HCT116 (cell line): ENCODE measurements around the gene EEA1. TPM values are rescaled to one million over a fixed set of nuclear protein-coding genes. Genes with fewer than 3 reads are reported as not detected.

ENCODE experiments used
- ATAC-seq: fragments of 200-7000 bp; cut with Tn5 transposase; 2 replicates; pipeline ENCODE4 v1.9.1; 2020; ENCODE audit warnings: mild to moderate bottlenecking, moderate library complexity
- BruUV-seq: library from RNA; stranded (reverse); fragments of 400-500 nt; replicated peaks from 2 replicates; lab custom pipeline; 2021; lab: Mats Ljungman, UMichigan
- CTCF ChIA-PET: fragments of 300-600 bp; sonication (Branson Sonifier 250); formaldehyde crosslinking; loops from one replicate; lab custom pipeline; 2021; ENCODE audit warnings: antibody characterized with exemption; lab: Charles Lee
- POLR2A ChIA-PET: fragments of 300-600, 350-600 bp; sonication (Branson Sonifier 250); formaldehyde crosslinking; loops from one replicate; lab custom pipeline; 2021; ENCODE audit warnings: antibody characterized with exemption; lab: Charles Lee
- RAD21 ChIA-PET, 2 experiments: fragments of 300-600 bp; sonication (Branson Sonifier 250); formaldehyde crosslinking; loops; one replicate each; lab custom pipeline; 2023; ENCODE audit warnings: low total read pairs in 2 of 2; ENCODE audit not compliant: uncharacterized antibody in 2 of 2, unreplicated experiment in 2 of 2, low non-redundant PET in 1 of 2; lab: Charles Lee
- DNase-seq: peaks from one replicate; pipeline ENCODE4 v3.0.0-alpha.2; 2010; ENCODE audit warnings: low read depth, low spot score
- H2AFZ ChIP-seq: fragments of 200-600 bp; shearing (Covaris generic), sonication (generic); 2 replicates; pipeline ENCODE4 v1.6.1; 2017; ENCODE audit warnings: low read depth, mixed run types, mixed read lengths, antibody characterized with exemption, low read length; ENCODE audit not compliant: poor library complexity, severe bottlenecking
- H3K27ac ChIP-seq: 2 replicates; pipeline ENCODE4 v1.5.1; 2012; ENCODE audit warnings: low read depth, low read length
- H3K27me3 ChIP-seq: fragments of 200-600 bp; sonication (generic); 2 replicates; pipeline ENCODE4 v1.6.1; 2016; ENCODE audit warnings: mixed run types, low read length, mixed read lengths; ENCODE audit not compliant: insufficient read depth
- H3K36me3 ChIP-seq, 2 experiments: fragments of 200-500 bp in 1 of 2; fragments of 200-600 bp in 1 of 2; sonication (Bioruptor generic) in 1 of 2; sonication (generic) in 1 of 2; 2 replicates each; pipeline versions ENCODE4 v1.5.1 to v1.6.1; 2014 to 2016; ENCODE audit warnings: low read length in 2 of 2, inconsistent platforms in 1 of 2, mixed read lengths in 1 of 2, mixed run types in 1 of 2; ENCODE audit not compliant: insufficient read depth in 2 of 2, control insufficient read depth in 1 of 2
- H3K4me1 ChIP-seq, 2 experiments: fragments of 200-600 bp in 1 of 2; sonication (generic) in 1 of 2; 2 replicates each; pipeline versions ENCODE4 v1.5.1 to v1.6.1; 2012 to 2017; ENCODE audit warnings: low read length in 2 of 2, inconsistent platforms in 1 of 2, mild to moderate bottlenecking in 1 of 2, mixed read lengths in 1 of 2, mixed run types in 1 of 2, moderate library complexity in 1 of 2; ENCODE audit not compliant: insufficient read depth in 2 of 2, control insufficient read depth in 1 of 2
- H3K4me2 ChIP-seq: fragments of 200-600 bp; sonication (generic); 2 replicates; pipeline ENCODE4 v1.6.1; 2017; ENCODE audit warnings: mixed run types, low read length, mixed read lengths
- H3K4me3 ChIP-seq, 2 experiments: fragments of 200-600 bp in 1 of 2; sonication (generic) in 1 of 2; replicated peaks in 1 of 2; 2 replicates each; pipeline ENCODE4 v1.5.1; 2011 to 2016; ENCODE audit warnings: low read length in 2 of 2, control low read depth in 1 of 2, low read depth in 1 of 2, mild to moderate bottlenecking in 1 of 2, mixed read lengths in 1 of 2, mixed run types in 1 of 2
- H3K79me2 ChIP-seq: fragments of 200-600 bp; sonication (generic); 2 replicates; pipeline ENCODE4 v1.6.1; 2017; ENCODE audit warnings: mild to moderate bottlenecking, mixed run types, low read length, moderate library complexity, mixed read lengths; ENCODE audit not compliant: insufficient read depth
- H3K9ac ChIP-seq: fragments of 200-600 bp; sonication (generic); 2 replicates; pipeline ENCODE4 v1.6.1; 2016; ENCODE audit warnings: low read length, mixed read lengths
- H3K9me2 ChIP-seq: fragments of 200-600 bp; sonication (generic), shearing (Covaris generic); 2 replicates; pipeline ENCODE4 v1.6.1; 2017; ENCODE audit warnings: mixed run types, mild to moderate bottlenecking, moderate library complexity; ENCODE audit not compliant: insufficient read depth
- H3K9me3 ChIP-seq, 2 experiments: fragments of 200-500 bp in 1 of 2; fragments of 200-600 bp in 1 of 2; sonication (Bioruptor generic) in 1 of 2; sonication (generic) in 1 of 2; 2 replicates each; pipeline ENCODE4 v1.6.1; 2014 to 2017; ENCODE audit warnings: low read length in 2 of 2, mixed read lengths in 2 of 2, inconsistent platforms in 1 of 2, low read depth in 1 of 2, mild to moderate bottlenecking in 1 of 2, mixed run types in 1 of 2, moderate library complexity in 1 of 2; ENCODE audit not compliant: control insufficient read depth in 1 of 2, insufficient read depth in 1 of 2
- H4K20me1 ChIP-seq: fragments of 200-600 bp; sonication (generic), shearing (Covaris generic); 2 replicates; pipeline ENCODE4 v1.6.1; 2017; ENCODE audit warnings: mixed run types, mild to moderate bottlenecking, moderate library complexity; ENCODE audit not compliant: insufficient read depth
- FOSL1 ChIP-seq: IDR thresholded peaks from 2 replicates; pipeline ENCODE4 v1.6.1; 2012; ENCODE audit warnings: low read depth
- POLR2AphosphoS5 ChIP-seq: IDR thresholded peaks from 2 replicates; pipeline ENCODE4 v1.6.1; 2011; ENCODE audit warnings: mild to moderate bottlenecking, low read depth, low read length, moderate library complexity
- RAD21 ChIP-seq: IDR thresholded peaks from 2 replicates; pipeline ENCODE4 v1.6.1; 2012; ENCODE audit warnings: low read depth, mild to moderate bottlenecking
- YY1 ChIP-seq: IDR thresholded peaks from 2 replicates; pipeline ENCODE4 v1.6.1; 2011; ENCODE audit warnings: low read length, low read depth, moderate library complexity, mild to moderate bottlenecking; ENCODE audit not compliant: insufficient replicate concordance; ENCODE audit errors: extremely low read depth
- ZFX ChIP-seq: fragments of 450-650 bp; IDR thresholded peaks from 2 replicates; pipeline ENCODE4 v1.6.1; 2017
- ZNF274 ChIP-seq: fragments of 200-500 bp; sonication (Bioruptor generic); IDR thresholded peaks from 2 replicates; pipeline ENCODE4 v1.6.1; 2014; ENCODE audit warnings: mild to moderate bottlenecking, low read depth, low read length, inconsistent platforms
- intact Hi-C: fragments of 100-400 bp; cut with micrococcal nuclease; formaldehyde crosslinking; loops from 2 replicates; pipeline ENCODE4 v1.10.0; 2022
- total RNA-seq: library from RNA; stranded (reverse); gene quantifications from one replicate; pipeline ENCODE4 v1.2.1, GENCODE V29; 2021; ENCODE audit not compliant: unreplicated experiment

The EEA1 gene
- total RNA-seq, 1 experiment from 2014 or later, result 13.8 TPM

- BruUV-seq, result no TSS peak
- CTCF ChIA-PET, result no interaction called here
- intact Hi-C loops, result no loop called here
- POLR2A ChIA-PET, result no interaction called here
- H2AFZ ChIP-seq, result no peak overlapping the region
- no peaks in the 10 kb centered on the region for H3K36me3 ChIP-seq
- ATAC-seq (peak; percentile 46), DNase-seq (no peak)
- RAD21 ChIA-PET, result no interaction called here
- peaks cover 19% of the 10 kb centered on the region; the same call in 1 of the 2 replicates for H3K79me2 ChIP-seq
- H3K27me3 ChIP-seq, result no peaks in the 10 kb centered on the region
- no peaks in the 10 kb centered on the region for H3K9me2 ChIP-seq
- no peaks in the 10 kb centered on the region for H4K20me1 ChIP-seq
- TF ChIP-seq ZFX, result peak; percentile 92; the same call in 1 of the 2 replicates
- no peak for TF ChIP-seq YY1
- peak overlapping the region; percentile 34 for H3K27ac ChIP-seq
- H3K9me3 ChIP-seq, result no peaks in the 10 kb centered on the region
- H3K4me3 ChIP-seq, result peak overlapping the region; percentile 68 to 71
- H3K9ac ChIP-seq, result peak overlapping the region; percentile 73
- peaks cover 20 to 26% of the 10 kb centered on the region in 2 experiments for H3K4me1 ChIP-seq
- H3K4me2 ChIP-seq, result peak overlapping the region; percentile 94
These were observed 604 bp downstream of the EEA1 start for GRCh38 chr12:92928421-92928961.

- Histone ChIP-seq H4K20me1 (no peaks in the 10 kb centered on the region), H3K27me3 (no peaks in the 10 kb centered on the region), H3K9me3 (no peaks in the 10 kb centered on the region), H3K9ac (peak overlapping the region; percentile 73), H3K4me3 (peak overlapping the region; percentile 68 to 71), H3K4me1 (peaks cover 20 to 26% of the 10 kb centered on the region in 2 experiments), H2AFZ (no peak overlapping the region), H3K4me2 (peak overlapping the region; percentile 94), H3K27ac (no peak overlapping the region), H3K36me3 (no peaks in the 10 kb centered on the region), H3K9me2 (no peaks in the 10 kb centered on the region), H3K79me2 (peaks cover 19% of the 10 kb centered on the region; the same call in 1 of the 2 replicates)
- intact Hi-C loops, result no loop called here
- DNase-seq (no peak), ATAC-seq (no peak)
- ChIA-PET POLR2A (no interaction called here), RAD21 (no interaction called here), CTCF (interaction anchor here (1.8 to 2.1 kb wide), 2 partner anchors 28 to 142 kb away, joined by 6 to 7 read pairs; no protein-coding TSS in a partner anchor)
- TSS peak; percentile 60 for BruUV-seq
- TF ChIP-seq RAD21, result no peak
- no peak for TF ChIP-seq POLR2AphosphoS5
- no peak; the same call in 1 of the 2 replicates for TF ChIP-seq FOSL1
- TF ChIP-seq ZNF274, result no peak
These were observed 1.4 kb downstream of the EEA1 start for GRCh38 chr12:92927436-92928281.
